ENCODE results near the gene TPSG1. TPM values are rescaled to one million over a fixed set of nuclear protein-coding genes. Genes with fewer than 3 reads are reported as not detected.

Gene TPSG1
- total and polyA plus RNA-seq, 2 of the 13 experiments (the other 11 are each of a cell fraction or from before 2014, with no cell fraction given), result not detected

GRCh38 chr16:1210461-1210860 lies 14.6 kb downstream of the TPSG1 start:
- intact Hi-C loops (cut with micrococcal nuclease; ENCODE audit: unreplicated experiment), result no loop called here
- Histone ChIP-seq H3K27me3 (ENCODE audit: control insufficient read depth in 1 of 2, insufficient read depth in 2 of 2, low read length in 2 of 2) (peaks cover 0 to 7% of the 10 kb centered on the region in 2 experiments; a peak in 2 of 5 replicates), H3K36me3 (replicated peaks in 1 of 2; ENCODE audit: control insufficient read depth in 1 of 2, insufficient read depth in 2 of 2, low read length in 2 of 2) (no peaks in the 10 kb centered on the region), H2AFZ (ENCODE audit: low read length) (no peak overlapping the region), H3K9me3 (ENCODE audit: low read length) (no peaks in the 10 kb centered on the region), H3K79me2 (ENCODE audit: insufficient read depth, low read length) (no peaks in the 10 kb centered on the region), H3K4me2 (ENCODE audit: low read depth, low read length) (no peak overlapping the region), H3K4me3 (replicated peaks in 1 of 3; ENCODE audit: insufficient read depth in 1 of 3, low read depth in 2 of 3, low read length in 3 of 3) (no peak overlapping the region), H3K4me1 (ENCODE audit: insufficient read depth, low read length) (no peaks in the 10 kb centered on the region), H3K27ac (ENCODE audit: extremely low read length, insufficient read depth, low read length) (no peak overlapping the region), H3K9ac (ENCODE audit: insufficient read depth, low read depth, low read length) (no peak overlapping the region), H4K20me1 (ENCODE audit: insufficient read depth, low read length) (no peaks in the 10 kb centered on the region)
- no peak for TF ChIP-seq ZSCAN25 (CRISPR knock-in tag; IDR thresholded peaks at IDR 0.05)
- TF ChIP-seq ZNF607 (CRISPR knock-in tag; IDR thresholded peaks at IDR 0.05; ENCODE audit: borderline replicate concordance), result no peak
- no peak for TF ChIP-seq FOXO1 (CRISPR knock-in tag; IDR thresholded peaks at IDR 0.05)
- no peak for TF ChIP-seq FUBP1 (CRISPR knock-in tag; IDR thresholded peaks at IDR 0.05; ENCODE audit: borderline replicate concordance)
- no peak for TF ChIP-seq HNRNPUL1 (IDR thresholded peaks at IDR 0.05; ENCODE audit: low read depth, low read length)
- TF ChIP-seq ZNF496 (CRISPR knock-in tag; IDR thresholded peaks at IDR 0.05; ENCODE audit: insufficient replicate concordance), result no peak
- no peak for TF ChIP-seq ZNF224 (CRISPR knock-in tag; IDR thresholded peaks at IDR 0.05)
- no peak for TF ChIP-seq NFKBIZ (CRISPR knock-in tag; IDR thresholded peaks at IDR 0.05)
- TF ChIP-seq ZNF780A (CRISPR knock-in tag; IDR thresholded peaks at IDR 0.05), result no peak
- TF ChIP-seq ZNF577 (CRISPR knock-in tag; IDR thresholded peaks at IDR 0.05; ENCODE audit: borderline replicate concordance, low read depth), result no peak
- TF ChIP-seq JUND (CRISPR knock-in tag; IDR thresholded peaks at IDR 0.05), result no peak
- no peak for TF ChIP-seq HES4 (CRISPR knock-in tag; IDR thresholded peaks at IDR 0.05; ENCODE audit: borderline replicate concordance)
- no peak for TF ChIP-seq ZNF619 (CRISPR knock-in tag; IDR thresholded peaks at IDR 0.05)
- no peak for TF ChIP-seq ZNF30 (CRISPR knock-in tag; IDR thresholded peaks at IDR 0.05)
- no peak for TF ChIP-seq MED8 (CRISPR knock-in tag; IDR thresholded peaks at IDR 0.05; ENCODE audit: insufficient replicate concordance)
- TF ChIP-seq JDP2 (CRISPR knock-in tag; IDR thresholded peaks at IDR 0.05; ENCODE audit: borderline replicate concordance), result no peak
- in situ Hi-C loops (cut with HindIII; ENCODE audit: extremely low pct_ligation_motif_present, low pct_unique_long_range_greater_than_20kb), result loop anchor here (25.0 kb wide), 1 partner anchor 398 kb away; the partner anchor contains the start of gene GNG13
- DNase-seq (ENCODE audit: low spot score) (no peak), ATAC-seq (no peak), FAIRE-seq (no peak)
- ChIA-PET CTCF (ENCODE audit: low intra/inter-chr PET ratio, low total read pairs) (no interaction called here), POLR2A (no interaction called here)
- BruUV-seq (replicated peaks), result no TSS peak
- 64% methylated on average over 16 of the region's 23 CpGs for WGBS (ENCODE audit: low lambda C conversion rate)

Data from HepG2 (cell line).